Measurements from ENCODE around the gene KLF11.

DNA sequence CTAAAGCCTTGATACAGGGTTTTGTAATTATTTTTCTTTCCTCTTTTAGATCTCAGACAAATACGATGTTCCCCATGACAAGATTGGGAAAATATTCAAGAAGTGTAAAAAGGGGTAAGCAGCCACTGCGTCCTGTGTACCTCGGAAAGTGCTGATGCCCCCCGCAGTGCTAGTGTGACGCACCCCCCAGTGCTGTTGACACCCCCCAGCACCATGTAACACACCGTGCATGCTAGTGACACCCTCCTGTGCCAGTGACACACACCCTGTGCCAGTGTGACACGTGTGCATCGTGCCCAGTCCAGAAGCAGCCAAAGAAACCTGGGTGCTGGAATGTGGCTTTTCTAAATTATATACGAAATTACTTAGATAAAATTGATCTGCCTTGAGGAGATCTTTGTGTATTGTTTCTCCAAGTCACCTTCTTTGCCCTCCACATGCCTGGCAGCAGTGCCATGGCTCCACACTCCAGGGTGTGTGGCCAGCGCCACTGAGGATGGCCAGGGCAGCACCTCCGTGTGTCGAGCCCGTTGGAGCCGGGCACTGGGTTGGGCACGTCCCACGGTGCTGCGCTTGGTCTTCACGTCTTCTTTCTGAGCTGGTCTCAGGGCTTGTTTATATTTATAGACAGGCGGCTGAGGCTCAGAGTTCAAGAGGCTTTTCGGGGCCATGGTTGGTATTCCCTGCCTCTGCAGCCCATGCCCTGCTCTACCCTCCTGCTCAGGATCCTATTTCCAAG, 44.3 kb upstream of the KLF11 start:
- TF ChIP-seq CTCF (IDR thresholded peaks at IDR 0.05; ENCODE audit: low read length) (no peak), EZH2 (optimal IDR thresholded peaks at IDR 0.05; ENCODE audit: low read depth, low read length) (no peak)

Data from MM.1S (cell line).